SK-N-SH (cell line): Measurements from ENCODE around the gene RXFP3.

Source experiments
- EZH2phosphoT487 ChIP-seq: fragments of 200-600 bp; sonication (generic); IDR thresholded peaks from 2 replicates; pipeline ENCODE4 v1.6.1; 2017; ENCODE audit warnings: low read depth, mixed run types, mild to moderate bottlenecking, antibody characterized with exemption, moderate library complexity, borderline replicate concordance
- FOXM1 ChIP-seq: IDR thresholded peaks from 2 replicates; pipeline ENCODE4 v1.4.0; 2012; ENCODE audit warnings: low read depth, mild to moderate bottlenecking
- JUND ChIP-seq: IDR thresholded peaks from 2 replicates; pipeline ENCODE4 v1.4.0; 2012
- SMC3 ChIP-seq: IDR thresholded peaks from 2 replicates; pipeline ENCODE4 v1.6.1; 2012; ENCODE audit warnings: low read depth, low read length, improper control_type of control experiment
- YY1 ChIP-seq: IDR thresholded peaks from 2 replicates; pipeline ENCODE4 v1.4.0; 2012; ENCODE audit warnings: low read depth, mild to moderate bottlenecking
- TF ChIP-seq, protein P1 (sequence below): fragments of 200-600 bp; sonication (generic); IDR thresholded peaks from 2 replicates; pipeline ENCODE4 v1.6.1; 2017; ENCODE audit warnings: antibody characterized with exemption, mild to moderate bottlenecking, moderate library complexity
- TF ChIP-seq, protein P2 (sequence below): IDR thresholded peaks from 2 replicates; pipeline ENCODE4 v1.4.0; 2012; ENCODE audit warnings: low read depth, borderline replicate concordance
- TF ChIP-seq, protein P3 (sequence below): IDR thresholded peaks from 2 replicates; pipeline ENCODE4 v1.4.0; 2012; ENCODE audit warnings: low read depth, borderline replicate concordance

DNA sequence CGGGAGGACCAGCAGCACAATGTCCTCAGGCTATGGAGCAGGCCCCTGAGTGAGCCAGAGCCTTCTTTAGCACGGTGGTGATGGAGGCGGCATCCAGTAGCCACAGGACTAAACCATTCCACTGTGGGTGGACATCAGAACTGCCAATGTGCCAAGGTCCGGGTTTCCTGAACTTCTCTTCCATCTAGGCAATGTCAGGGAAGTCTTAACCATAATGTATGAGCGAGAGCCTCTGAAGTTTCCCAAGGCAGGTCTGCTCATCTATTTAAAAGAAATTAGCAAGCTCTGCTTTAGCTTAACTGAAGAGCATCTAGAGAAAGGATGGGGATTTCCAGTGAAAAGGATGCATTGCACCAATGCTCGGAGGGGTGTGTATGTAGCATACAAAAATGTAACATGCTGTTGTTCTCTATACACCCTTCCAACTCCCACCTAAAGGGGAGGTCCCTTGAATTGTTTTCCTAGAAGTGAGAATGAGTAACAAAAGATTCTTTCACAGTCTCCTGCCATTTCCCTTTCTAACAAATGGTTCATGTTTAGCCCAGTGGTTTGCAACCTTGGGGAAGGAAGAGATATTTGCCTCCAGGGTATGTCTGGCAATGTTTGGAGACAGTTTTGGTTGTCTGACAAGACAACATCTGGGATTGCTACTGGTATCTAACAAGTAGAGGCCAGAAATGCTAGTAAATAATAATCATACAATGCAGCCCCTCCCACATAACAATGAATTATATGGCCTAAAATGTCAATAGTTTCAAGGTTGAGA is 6.1 kb upstream of the RXFP3 start:
- TF ChIP-seq SMC3 (no peak), EZH2phosphoT487 (no peak), FOXM1 (no peak), JUND (no peak), YY1 (no peak)
- TF ChIP-seq, protein P1, sequence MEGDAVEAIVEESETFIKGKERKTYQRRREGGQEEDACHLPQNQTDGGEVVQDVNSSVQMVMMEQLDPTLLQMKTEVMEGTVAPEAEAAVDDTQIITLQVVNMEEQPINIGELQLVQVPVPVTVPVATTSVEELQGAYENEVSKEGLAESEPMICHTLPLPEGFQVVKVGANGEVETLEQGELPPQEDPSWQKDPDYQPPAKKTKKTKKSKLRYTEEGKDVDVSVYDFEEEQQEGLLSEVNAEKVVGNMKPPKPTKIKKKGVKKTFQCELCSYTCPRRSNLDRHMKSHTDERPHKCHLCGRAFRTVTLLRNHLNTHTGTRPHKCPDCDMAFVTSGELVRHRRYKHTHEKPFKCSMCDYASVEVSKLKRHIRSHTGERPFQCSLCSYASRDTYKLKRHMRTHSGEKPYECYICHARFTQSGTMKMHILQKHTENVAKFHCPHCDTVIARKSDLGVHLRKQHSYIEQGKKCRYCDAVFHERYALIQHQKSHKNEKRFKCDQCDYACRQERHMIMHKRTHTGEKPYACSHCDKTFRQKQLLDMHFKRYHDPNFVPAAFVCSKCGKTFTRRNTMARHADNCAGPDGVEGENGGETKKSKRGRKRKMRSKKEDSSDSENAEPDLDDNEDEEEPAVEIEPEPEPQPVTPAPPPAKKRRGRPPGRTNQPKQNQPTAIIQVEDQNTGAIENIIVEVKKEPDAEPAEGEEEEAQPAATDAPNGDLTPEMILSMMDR = no peak
- TF ChIP-seq, protein P2, sequence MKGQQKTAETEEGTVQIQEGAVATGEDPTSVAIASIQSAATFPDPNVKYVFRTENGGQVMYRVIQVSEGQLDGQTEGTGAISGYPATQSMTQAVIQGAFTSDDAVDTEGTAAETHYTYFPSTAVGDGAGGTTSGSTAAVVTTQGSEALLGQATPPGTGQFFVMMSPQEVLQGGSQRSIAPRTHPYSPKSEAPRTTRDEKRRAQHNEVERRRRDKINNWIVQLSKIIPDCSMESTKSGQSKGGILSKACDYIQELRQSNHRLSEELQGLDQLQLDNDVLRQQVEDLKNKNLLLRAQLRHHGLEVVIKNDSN = no peak
- TF ChIP-seq, protein P3, sequence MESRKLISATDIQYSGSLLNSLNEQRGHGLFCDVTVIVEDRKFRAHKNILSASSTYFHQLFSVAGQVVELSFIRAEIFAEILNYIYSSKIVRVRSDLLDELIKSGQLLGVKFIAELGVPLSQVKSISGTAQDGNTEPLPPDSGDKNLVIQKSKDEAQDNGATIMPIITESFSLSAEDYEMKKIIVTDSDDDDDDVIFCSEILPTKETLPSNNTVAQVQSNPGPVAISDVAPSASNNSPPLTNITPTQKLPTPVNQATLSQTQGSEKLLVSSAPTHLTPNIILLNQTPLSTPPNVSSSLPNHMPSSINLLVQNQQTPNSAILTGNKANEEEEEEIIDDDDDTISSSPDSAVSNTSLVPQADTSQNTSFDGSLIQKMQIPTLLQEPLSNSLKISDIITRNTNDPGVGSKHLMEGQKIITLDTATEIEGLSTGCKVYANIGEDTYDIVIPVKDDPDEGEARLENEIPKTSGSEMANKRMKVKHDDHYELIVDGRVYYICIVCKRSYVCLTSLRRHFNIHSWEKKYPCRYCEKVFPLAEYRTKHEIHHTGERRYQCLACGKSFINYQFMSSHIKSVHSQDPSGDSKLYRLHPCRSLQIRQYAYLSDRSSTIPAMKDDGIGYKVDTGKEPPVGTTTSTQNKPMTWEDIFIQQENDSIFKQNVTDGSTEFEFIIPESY = no peak
